Thymus (tissue), 11 donors: ENCODE results near the gene NHERF2. TPM values are rescaled to one million over a fixed set of nuclear protein-coding genes. Genes with fewer than 3 reads are reported as not detected.

Experiments used
- DNase-seq, 9 donors: peaks; one replicate each; pipeline ENCODE4 v3.0.0-alpha.2; 2013; ENCODE audit warnings: low spot score in 9 of 9, low read depth in 6 of 9, missing footprints in 1 of 9
- H3K27ac ChIP-seq, 2 donors: one replicate each; pipeline ENCODE4 v1.5.1; 2013; ENCODE audit warnings: control low read depth in 1 of 2, low read depth in 1 of 2, low read length in 1 of 2, mild to moderate bottlenecking in 1 of 2, moderate library complexity in 1 of 2
- H3K27me3 ChIP-seq, 2 donors: one replicate each; pipeline ENCODE4 v1.5.1; 2013; ENCODE audit warnings: low read length in 1 of 2; ENCODE audit not compliant: control insufficient read depth in 2 of 2, insufficient read depth in 1 of 2
- H3K36me3 ChIP-seq, 2 donors: one replicate each; pipeline ENCODE4 v1.5.1; 2013; ENCODE audit warnings: low read length in 1 of 2, mild to moderate bottlenecking in 1 of 2, moderate library complexity in 1 of 2; ENCODE audit not compliant: control insufficient read depth in 2 of 2, insufficient read depth in 2 of 2
- H3K4me1 ChIP-seq, 2 donors: one replicate each; pipeline ENCODE4 v1.5.1; 2013; ENCODE audit warnings: low read length in 2 of 2; ENCODE audit not compliant: control insufficient read depth in 2 of 2, insufficient read depth in 2 of 2
- H3K4me3 ChIP-seq, 2 donors: one replicate each; pipeline ENCODE4 v1.5.1; 2013; ENCODE audit warnings: low read length in 2 of 2, control low read depth in 1 of 2, mild to moderate bottlenecking in 1 of 2
- H3K9me3 ChIP-seq, 2 donors: one replicate each; pipeline ENCODE4 v1.5.1; 2013; ENCODE audit warnings: low read length in 1 of 2, mild to moderate bottlenecking in 1 of 2; ENCODE audit not compliant: control insufficient read depth in 2 of 2, insufficient read depth in 1 of 2
- WGBS: extraction: QIAGEN DNeasy Blood & Tissue Kit; methylation state at CpG from one replicate; pipeline ENCODE4 v1.1.7; 2013; 5-methylcytosine and 5-hydroxymethylcytosine counted together
- polyA plus RNA-seq: library from polyadenylated mRNA; stranded (reverse); fragments of 200-250 nt; gene quantifications from one replicate; pipeline ENCODE4 v1.2.3, GENCODE V29; 2013
- total RNA-seq: library from RNA; stranded (reverse); fragments of 120-200 nt; gene quantifications from one replicate; pipeline ENCODE4 v1.2.4, GENCODE V29; 2013
- donor health status: healthy.

The NHERF2 gene
- total and polyA plus RNA-seq, 2 donors, result 6.3 to 23.4 TPM

GRCh38 chr16:2003231-2003826 is 23.4 kb upstream of the NHERF2 start:
- 94% methylated on average over 8 of the region's 8 CpGs for WGBS
- DNase-seq, result no peak
- no peaks in the 10 kb centered on the region for H3K27me3 ChIP-seq
- no peak overlapping the region for H3K27ac ChIP-seq
- peaks cover 51 to 61% of the 10 kb centered on the region in 2 donors for H3K36me3 ChIP-seq
- peaks cover 16 to 26% of the 10 kb centered on the region in 2 donors for H3K4me1 ChIP-seq
- H3K9me3 ChIP-seq, result peaks cover 0 to 10% of the 10 kb centered on the region in 2 donors
- no peak overlapping the region for H3K4me3 ChIP-seq

DNA sequence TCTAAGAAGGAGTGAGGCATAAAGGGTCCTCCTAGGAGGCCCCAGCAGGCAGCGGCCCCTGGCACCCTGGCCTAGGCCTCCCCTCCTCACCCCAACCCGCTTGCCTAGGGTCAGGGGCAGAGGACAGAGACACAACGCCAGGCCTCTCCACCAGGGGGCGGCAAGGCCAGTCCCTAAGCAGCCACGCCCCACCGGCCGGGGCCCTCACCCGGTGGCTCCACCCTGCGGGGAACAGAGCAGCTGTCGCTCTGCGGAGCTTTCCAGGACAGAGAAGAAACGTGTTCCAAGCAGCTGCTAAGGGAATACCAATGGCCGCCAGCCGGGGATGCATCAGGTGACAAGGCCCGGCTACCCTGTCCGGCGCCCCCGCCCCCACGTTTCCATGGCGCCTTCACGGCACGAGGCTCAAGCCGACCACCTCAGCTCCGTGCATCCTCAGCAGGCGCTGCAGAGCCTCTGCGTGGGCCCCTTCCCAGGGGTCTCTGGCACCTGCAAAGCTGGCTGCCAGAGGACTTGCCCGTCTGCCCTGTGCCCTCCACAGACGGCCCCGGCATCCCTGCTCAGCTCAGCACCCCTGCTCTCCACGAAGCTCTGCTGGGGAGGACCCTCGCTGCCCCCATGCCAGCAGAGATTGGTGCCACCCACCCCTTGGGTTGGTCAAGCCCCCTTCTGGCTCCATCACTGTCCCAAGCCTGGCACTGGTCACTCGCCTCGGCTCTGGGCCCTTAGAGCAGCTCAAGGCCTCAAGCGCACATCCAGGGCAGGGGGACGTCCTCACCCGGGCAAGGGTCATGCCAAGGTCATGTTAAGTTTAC is 22.7 kb upstream of the NHERF2 start:
- Histone ChIP-seq H3K36me3 (peaks cover 44 to 55% of the 10 kb centered on the region in 2 donors), H3K4me1 (peaks cover 19 to 32% of the 10 kb centered on the region in 2 donors), H3K27ac (no peak overlapping the region), H3K27me3 (no peaks in the 10 kb centered on the region), H3K9me3 (peaks cover 0 to 13% of the 10 kb centered on the region in 2 donors), H3K4me3 (no peak overlapping the region)
- 53% methylated on average over 36 of the region's 36 CpGs for WGBS
- peak in 5 of 9 donors; percentile 66 to 87 (median 80) for DNase-seq

GRCh38 chr16:2004795-2005517 is 21.7 kb upstream of the NHERF2 start:
- 92% methylated on average over 34 of the region's 34 CpGs for WGBS
- Histone ChIP-seq H3K4me1 (peaks cover 19 to 32% of the 10 kb centered on the region in 2 donors), H3K4me3 (no peak overlapping the region), H3K36me3 (peaks cover 35 to 46% of the 10 kb centered on the region in 2 donors), H3K9me3 (peaks cover 0 to 13% of the 10 kb centered on the region in 2 donors), H3K27ac (no peak overlapping the region), H3K27me3 (no peaks in the 10 kb centered on the region)
- DNase-seq, result no peak

GRCh38 chr16:2005646-2006045 is 21.1 kb upstream of the NHERF2 start:
- H3K4me1 ChIP-seq, result peaks cover 26 to 39% of the 10 kb centered on the region in 2 donors
- no peak overlapping the region for H3K4me3 ChIP-seq
- 77% methylated on average over 21 of the region's 21 CpGs for WGBS
- no peaks in the 10 kb centered on the region for H3K27me3 ChIP-seq
- H3K27ac ChIP-seq, result no peak overlapping the region
- H3K9me3 ChIP-seq, result peaks cover 0 to 13% of the 10 kb centered on the region in 2 donors
- DNase-seq, result no peak
- peaks cover 28 to 40% of the 10 kb centered on the region in 2 donors for H3K36me3 ChIP-seq

DNA sequence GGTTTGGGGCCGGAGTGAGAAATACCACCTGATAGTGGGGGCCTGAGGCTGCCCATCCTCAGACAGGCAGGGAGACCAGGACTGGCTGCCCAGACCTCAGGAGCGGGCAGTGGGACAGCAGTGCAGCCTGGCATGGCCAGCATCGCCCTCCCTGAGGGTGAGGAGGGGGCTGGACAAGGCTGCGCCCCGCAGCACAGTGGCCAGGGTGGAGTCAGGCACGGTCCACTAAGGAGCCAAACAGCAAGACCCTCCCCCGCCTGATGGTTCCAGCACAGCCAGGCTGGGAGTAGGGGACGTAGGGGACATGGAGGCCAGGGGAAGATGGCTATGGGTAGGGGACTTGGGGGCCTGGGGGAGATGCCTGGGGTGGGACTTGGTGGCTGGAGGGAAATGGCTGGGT is 20.4 kb upstream of the NHERF2 start:
- Histone ChIP-seq H3K4me3 (no peak overlapping the region), H3K27me3 (no peaks in the 10 kb centered on the region), H3K36me3 (peaks cover 21 to 35% of the 10 kb centered on the region in 2 donors), H3K9me3 (peaks cover 0 to 13% of the 10 kb centered on the region in 2 donors), H3K4me1 (peaks cover 26 to 40% of the 10 kb centered on the region in 2 donors), H3K27ac (no peak overlapping the region)
- DNase-seq, result no peak
- WGBS, result 99% methylated on average over 8 of the region's 8 CpGs

- H3K4me3 ChIP-seq, result peak overlapping the region in 1 of 2 donors; percentile 5
- 80% methylated on average over 16 of the region's 16 CpGs for WGBS
- DNase-seq, result no peak
Observed at GRCh38 chr16:2007081-2007836, 19.4 kb upstream of the NHERF2 start.

DNA sequence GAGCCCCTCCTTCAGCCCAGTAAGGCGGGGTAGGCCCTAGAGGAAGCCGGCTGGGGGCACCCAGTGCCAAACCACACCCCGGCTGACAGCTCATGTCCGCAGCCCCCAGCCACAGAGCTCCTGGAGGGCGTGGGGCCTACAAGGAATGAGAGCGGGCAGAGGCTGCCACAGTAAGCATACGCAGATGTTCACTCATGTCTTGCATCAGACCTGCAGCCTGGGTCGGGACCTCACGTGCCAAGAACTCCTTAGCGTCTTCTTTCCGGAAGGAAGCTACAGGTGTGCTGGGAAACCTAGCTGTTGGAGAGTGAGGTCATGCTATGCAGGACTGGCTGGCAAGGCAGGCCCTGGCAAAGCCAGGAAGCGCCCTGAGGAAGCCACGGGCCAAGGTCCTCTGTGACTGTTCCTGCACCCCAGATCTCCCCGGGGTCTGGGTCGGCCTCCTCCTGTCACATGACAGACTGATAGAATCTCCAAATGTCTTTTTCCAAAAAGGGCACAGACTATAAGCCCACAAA is 18.6 kb upstream of the NHERF2 start:
- Histone ChIP-seq H3K27ac (peak overlapping the region in 1 of 2 donors; percentile 80), H3K4me1 (peaks cover 26 to 40% of the 10 kb centered on the region in 2 donors), H3K27me3 (no peaks in the 10 kb centered on the region), H3K9me3 (peaks cover 0 to 13% of the 10 kb centered on the region in 2 donors), H3K36me3 (peaks cover 4 to 17% of the 10 kb centered on the region in 2 donors), H3K4me3 (peak overlapping the region; percentile 54 to 85)
- DNase-seq, result no peak
- 10% methylated on average over 15 of the region's 15 CpGs for WGBS

More at GRCh38 chr16:2007081-2007836, 19.4 kb upstream of the NHERF2 start:
- no peaks in the 10 kb centered on the region for H3K27me3 ChIP-seq
- peaks cover 0 to 13% of the 10 kb centered on the region in 2 donors for H3K9me3 ChIP-seq
- H3K36me3 ChIP-seq, result peaks cover 12 to 25% of the 10 kb centered on the region in 2 donors
- H3K27ac ChIP-seq, result peak overlapping the region in 1 of 2 donors; percentile 12
- peaks cover 26 to 40% of the 10 kb centered on the region in 2 donors for H3K4me1 ChIP-seq

GRCh38 chr16:2008631-2009163 is 18.0 kb upstream of the NHERF2 start:
- H3K4me1 ChIP-seq, result peaks cover 26 to 37% of the 10 kb centered on the region in 2 donors
- H3K36me3 ChIP-seq, result peaks cover 0 to 11% of the 10 kb centered on the region in 2 donors
- peak overlapping the region; percentile 40 to 80 for H3K27ac ChIP-seq
- DNase-seq, result no peak
- no peaks in the 10 kb centered on the region for H3K27me3 ChIP-seq
- H3K9me3 ChIP-seq, result peaks cover 0 to 13% of the 10 kb centered on the region in 2 donors
- WGBS, result 4% methylated on average over 23 of the region's 23 CpGs
- H3K4me3 ChIP-seq, result peak overlapping the region; percentile 54 to 85
